Ramos (cell line): ENCODE measurements around the gene NECTIN4.
"Not testable (repeated sequence)": the region's sequence is repeated elsewhere in the genome, so short reads cannot be mapped to it uniquely, and the experiment has no call there.

Experiments
- in situ Hi-C: fragments of 300-500 bp; cut with MboI; formaldehyde crosslinking; loops from one replicate; pipeline ENCODE4 v1.14.3; 2022; ENCODE audit warnings: low sequenced_read_pairs; ENCODE audit not compliant: unreplicated experiment

Gene NECTIN4

GRCh38 chr1:161089251-161089924 is at the start of gene NECTIN4:
NECTIN4 (minus strand) TSS chr1:161089558; CDS start chr1:161089296, 262 bp downstream.
- in situ Hi-C loops = no loop called here

DNA sequence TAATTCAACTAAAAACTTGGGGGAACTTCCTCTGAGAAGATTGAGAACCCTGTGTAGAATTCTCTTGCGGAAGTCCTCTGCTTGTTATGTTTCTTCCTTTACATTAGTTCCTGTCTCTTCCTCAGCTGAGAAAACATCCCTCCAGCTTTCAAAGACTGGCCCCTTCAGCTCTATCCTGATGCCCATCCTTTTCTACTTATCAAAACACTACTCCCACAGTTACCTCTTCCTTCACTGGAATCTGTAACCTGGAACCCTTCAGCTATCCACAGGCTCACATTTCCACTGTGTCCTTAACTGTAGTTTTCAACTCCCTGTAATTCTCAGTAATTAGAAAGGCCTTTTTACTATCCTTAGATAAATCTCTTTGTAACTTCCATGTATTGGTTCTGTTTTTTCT is 49.1 kb upstream of the NECTIN4 start:
- in situ Hi-C loops = no loop called here

DNA sequence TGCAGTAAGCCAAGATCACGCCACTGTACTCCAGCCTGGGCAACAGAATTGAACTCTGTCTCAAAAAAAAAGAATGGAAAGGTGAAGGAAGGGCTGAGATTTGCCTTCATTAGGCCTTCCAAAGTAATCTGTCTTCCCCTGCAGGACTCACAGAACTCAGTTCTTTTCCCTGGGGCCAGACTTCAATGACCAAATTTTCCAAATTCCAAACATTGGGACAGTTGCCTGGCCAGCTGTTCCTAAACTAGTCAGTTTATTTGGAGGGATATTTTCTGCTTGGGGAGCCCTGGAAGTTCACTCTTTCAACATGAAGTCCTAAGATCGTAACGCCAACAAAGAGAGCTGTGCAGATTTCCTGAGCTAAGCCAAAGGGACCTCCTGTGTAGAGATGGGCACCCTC is 48.5 kb upstream of the NECTIN4 start:
- in situ Hi-C loops = no loop called here

- in situ Hi-C loops = no loop called here
These were observed 43.9 kb upstream of the NECTIN4 start for GRCh38 chr1:161133220-161133740.

DNA sequence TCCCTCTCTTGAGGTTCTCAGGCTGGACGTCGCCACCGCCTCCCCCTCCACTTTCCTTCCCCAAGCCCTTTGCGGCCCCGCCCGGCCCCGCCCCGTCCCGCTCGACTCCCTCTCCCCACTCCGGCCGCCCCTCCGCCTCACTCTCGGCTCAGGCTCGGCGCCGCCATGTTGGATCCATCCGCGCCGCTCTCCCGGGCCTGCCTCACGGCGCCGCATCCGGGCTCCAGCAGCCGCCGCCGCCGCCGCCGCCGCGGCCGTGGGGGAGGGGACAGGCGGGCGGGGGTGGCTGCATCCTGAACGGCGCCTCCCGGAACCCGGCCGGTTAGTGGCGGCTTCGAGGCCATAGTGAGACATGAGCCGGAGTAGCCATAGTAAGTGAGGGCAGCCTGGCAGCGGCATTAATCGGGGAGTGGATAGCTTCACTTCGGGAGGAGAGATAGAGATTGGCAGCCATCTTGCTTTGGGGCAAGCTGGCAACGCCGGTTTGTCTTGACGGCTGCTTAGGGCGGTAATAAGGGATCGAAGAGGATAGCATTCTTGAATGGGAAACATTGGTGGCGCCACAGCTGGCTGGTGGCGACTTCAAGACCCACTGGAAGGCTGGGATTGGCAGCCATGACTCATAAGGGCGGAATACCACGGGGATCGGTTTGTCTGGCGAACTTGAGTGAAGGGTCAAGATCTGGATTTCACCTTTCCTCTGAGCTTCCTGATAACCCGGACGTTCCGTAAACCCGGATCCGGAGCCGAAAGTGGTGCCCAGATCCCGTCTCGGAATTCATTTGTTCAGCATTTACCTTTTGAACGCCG is 43.3 kb upstream of the NECTIN4 start, which contains the start of gene DEDD:
TSS of gene DEDD (minus strand) at position 258 of the 810 bp plus-strand sequence. CDS start 8,205 bp downstream, outside the sequence.
- in situ Hi-C loops = no loop called here

DNA sequence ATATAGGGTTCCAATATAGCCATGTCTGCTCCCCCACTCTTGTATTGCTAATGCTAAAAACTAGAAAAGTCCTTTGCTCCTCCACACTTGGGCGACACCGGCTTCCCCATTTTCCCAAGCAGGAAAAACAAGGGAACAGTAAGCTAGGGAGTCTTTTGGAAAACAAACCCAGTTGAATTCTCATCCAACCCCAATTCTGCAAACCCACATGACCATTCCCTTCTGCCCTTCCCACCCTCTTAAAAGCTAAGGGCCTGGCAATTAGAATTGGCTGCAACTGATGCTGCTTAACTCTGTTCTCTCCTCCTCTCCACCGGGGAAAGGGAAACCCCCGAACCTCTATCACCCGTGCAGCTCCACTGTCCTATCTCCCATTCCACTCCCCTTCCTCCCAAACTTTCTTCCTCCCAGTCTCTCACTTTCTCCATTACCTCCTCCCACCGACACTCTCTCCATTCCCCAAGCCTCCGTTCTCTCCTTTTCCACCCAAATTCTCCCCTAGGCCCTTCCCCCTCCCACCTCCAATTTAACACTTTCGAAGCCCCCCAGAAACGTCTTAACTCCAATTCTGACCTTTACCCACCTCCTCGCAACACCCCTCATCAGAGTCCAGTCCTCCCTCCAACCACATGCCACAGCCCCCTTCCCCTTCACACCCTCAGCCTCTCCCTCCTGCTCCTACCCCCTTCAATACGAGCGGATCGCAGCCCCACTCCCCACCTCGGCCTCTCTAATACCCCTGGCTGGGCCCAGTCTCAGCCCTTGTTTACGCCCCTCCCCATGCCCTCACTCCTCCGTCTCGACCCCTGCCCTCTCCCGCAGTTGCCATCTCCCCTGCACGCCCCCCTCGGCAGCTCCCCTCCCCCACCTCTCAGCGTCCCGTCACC is 42.4 kb upstream of the NECTIN4 start:
- in situ Hi-C loops = no loop called here

- in situ Hi-C loops = no loop called here
These were observed 40.9 kb upstream of the NECTIN4 start for GRCh38 chr1:161130266-161130665.

DNA sequence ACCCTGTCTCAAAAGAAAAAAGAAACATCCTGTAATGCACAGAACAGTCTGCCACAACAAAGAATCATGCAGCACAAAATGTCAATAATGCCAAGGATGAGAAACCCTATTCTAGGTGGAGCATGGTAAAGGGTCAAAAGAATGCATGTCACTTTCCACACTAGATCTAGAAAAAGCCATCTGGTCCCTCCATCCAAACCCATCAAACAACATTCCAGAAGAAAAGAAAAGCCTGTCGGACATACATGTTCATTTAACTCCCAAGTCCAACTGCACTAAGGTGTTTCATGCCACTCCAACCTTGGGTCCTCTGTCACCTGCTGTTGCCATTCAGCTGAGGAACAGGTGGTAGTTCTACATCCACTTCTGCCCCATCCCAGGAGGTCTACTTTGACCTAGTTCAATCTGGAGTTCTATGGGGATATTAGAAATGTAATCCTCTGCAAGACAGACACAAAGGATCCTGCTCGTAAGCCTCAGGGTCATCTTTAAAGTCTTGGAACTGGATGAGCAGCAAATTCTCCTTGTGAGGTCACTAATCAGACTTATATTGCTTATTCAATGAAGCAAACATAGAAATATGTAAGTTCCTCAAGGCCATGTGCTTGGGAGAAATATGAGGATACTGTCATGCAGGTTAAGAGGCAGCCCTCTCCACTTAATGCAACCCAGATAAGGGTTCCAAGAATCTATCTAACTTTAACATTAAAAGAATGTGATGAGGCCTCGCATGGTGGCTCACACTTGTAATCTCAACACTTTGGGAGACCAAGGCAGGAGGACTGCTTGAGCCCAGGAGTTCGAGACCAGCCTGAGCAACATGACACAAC is 39.4 kb upstream of the NECTIN4 start:
- in situ Hi-C loops = no loop called here

DNA sequence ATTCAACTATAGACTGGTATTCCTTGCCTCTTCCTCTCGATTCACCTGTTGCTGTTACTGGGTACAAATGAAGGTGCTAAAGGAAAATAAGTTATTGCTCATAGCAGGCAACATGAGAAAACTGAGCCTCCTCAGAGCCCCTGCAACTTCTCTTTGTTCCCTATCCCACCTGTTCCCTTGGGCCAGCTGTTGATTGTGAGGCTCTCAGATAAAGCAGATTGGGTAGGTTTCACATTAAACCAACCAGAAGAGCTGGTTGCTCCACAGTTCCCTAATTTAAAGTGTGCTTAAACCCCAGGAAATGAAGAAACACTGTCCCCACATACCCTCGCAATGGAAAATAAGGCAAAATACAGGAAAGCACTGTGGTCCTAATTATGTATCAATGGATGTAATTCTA is 38.3 kb upstream of the NECTIN4 start:
- in situ Hi-C loops = no loop called here

DNA sequence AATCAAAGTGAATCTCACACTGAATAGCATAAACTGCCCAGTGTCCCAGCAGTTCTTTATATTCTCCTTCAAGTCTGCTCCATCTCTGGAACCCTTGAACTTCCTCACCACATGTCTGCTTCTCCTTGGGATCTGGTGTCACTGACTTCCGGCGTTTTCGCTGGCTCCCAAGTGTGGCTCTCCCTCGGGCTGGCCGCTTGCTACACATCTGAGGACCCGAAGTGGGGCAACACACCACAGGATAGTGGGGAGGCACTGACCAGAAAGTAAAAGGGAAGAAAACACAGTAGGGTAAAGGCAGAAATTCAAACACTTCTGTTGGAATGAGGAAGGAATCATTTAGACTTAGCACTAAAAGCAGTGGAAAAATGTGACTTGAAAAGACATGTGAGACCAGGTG is 33.6 kb upstream of the NECTIN4 start:
- in situ Hi-C loops = no loop called here

- in situ Hi-C loops = no loop called here
These were observed 32.5 kb upstream of the NECTIN4 start for GRCh38 chr1:161121834-161122233.

GRCh38 chr1:161121042-161121650 is 31.8 kb upstream of the NECTIN4 start:
- in situ Hi-C loops = no loop called here

DNA sequence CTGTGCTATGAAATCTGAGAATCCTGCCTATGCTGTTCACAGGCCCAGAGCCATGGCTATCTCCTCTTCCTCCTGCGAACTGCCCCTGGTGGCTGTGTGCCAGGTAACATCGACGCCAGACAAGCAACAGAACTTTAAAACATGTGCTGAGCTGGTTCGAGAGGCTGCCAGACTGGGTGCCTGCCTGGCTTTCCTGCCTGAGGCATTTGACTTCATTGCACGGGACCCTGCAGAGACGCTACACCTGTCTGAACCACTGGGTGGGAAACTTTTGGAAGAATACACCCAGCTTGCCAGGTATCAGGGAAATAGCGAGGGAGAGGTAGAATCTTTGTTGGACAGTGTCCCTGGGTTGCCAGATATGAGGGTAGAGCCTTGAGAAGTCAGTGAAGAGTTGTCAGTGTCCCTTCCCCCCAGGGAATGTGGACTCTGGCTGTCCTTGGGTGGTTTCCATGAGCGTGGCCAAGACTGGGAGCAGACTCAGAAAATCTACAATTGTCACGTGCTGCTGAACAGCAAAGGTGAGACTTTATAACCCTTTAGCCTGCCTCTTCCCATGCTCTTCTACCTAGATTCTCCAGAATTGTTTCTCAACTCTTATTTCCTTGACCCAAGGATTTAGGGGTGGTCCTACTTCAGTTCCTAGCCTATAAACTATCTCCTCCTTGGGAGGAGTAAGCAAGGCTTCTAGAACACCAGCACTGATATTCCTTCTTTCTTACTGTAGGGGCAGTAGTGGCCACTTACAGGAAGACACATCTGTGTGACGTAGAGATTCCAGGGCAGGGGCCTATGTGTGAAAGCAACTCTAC is 29.9 kb upstream of the NECTIN4 start:
- in situ Hi-C loops = no loop called here

DNA sequence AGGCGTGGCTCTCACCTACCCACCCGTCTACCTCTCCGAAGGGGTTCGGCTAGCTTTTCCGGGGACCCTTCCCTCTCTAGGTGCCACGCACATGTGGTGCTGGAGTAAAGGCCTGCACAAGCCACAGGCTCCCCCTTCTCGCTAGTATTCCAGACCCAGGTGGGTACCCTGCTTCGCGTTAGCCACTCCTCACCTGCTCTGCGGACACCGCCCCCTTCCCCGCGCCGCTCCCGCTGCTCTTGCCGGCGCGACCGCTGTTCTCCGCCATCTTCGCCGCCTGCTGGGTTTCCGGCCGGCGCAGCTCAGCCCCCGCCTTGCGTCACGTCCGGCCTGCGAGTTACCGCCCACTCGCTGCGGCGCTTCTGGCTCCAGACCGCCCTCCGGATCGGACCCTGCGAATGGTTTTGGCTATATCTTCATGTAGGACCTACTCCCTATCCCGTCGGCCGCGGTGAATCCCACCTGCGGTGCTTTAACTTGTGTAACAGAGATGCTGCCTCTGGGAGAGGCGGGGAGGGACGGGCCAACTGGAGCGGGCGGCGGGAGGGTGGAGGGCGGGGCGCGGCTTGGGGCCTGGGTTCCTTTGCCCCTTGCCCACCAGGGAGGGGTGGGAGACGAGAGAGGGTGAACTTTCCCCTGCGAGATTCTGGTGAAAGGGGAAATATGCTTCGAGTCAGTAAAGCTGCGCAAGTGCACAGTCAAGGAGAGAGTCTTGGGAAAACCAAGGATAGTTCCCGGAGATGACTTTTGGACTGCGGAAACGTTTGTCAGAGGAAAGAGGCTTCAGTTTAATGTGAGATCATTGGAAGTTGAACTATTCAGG is 28.6 kb upstream of the NECTIN4 start, which contains the start of the genes NIT1 and PFDN2:
TSS of gene NIT1 (plus strand) at position 347 of the 823 bp plus-strand sequence. CDS start at position 419, 72 bp downstream.
TSS of gene PFDN2 (minus strand) at position 279 of the 823 bp plus-strand sequence. CDS start at position 268, 11 bp downstream.
- in situ Hi-C loops = no loop called here

DNA sequence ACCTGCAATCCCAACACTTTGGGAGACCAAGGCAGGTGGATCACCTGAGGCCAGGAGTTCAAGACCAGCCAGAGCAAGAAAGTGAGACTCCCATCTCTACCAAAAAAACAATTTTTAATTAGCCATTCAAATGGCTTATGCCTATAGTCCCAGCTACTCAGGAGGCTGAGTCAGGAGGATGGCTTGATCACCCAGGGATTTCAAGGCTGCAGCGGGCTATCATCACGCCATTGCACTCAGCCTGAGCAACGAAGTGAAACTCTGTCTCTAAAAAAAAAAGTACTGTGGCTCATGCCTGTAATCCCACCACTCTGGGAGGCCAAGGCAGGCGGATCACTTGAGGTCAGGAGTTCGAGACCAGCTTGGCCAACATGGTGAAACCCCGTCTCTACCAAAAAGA is 26.6 kb upstream of the NECTIN4 start:
- in situ Hi-C loops = not testable (repeated sequence)

- in situ Hi-C loops = no loop called here
These were observed 25.9 kb upstream of the NECTIN4 start for GRCh38 chr1:161115132-161115711.

DNA sequence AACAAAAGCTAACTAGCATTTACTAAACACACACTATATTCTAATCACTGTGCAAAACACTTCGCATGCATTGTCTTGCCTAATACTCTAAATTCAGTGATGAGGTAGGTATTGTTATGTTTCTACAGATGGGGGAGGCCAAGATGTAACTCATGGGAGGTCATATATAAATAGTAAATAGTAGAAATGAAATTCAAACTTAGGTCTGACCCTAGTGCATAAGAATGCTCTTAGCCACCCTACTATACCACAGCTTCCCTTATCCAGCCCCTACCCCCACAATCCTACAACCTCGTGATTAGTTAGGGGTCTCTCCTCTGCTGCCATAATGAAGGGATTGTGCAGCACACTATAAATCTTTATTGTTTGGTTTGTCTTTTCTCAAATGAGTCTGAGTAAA is 25.2 kb upstream of the NECTIN4 start:
- in situ Hi-C loops = no loop called here
